ENCODE data around the gene TMEM107. TPM values are rescaled to one million over a fixed set of nuclear protein-coding genes. Genes with fewer than 3 reads are reported as not detected.
A peak's percentile ranks its signal among the peaks of the same experiment; 100 is the strongest.
"Not testable (repeated sequence)": the region's sequence is repeated elsewhere in the genome, so short reads cannot be mapped to it uniquely, and the experiment has no call there.

TMEM107 gene
- total RNA-seq: 17.1 TPM

DNA sequence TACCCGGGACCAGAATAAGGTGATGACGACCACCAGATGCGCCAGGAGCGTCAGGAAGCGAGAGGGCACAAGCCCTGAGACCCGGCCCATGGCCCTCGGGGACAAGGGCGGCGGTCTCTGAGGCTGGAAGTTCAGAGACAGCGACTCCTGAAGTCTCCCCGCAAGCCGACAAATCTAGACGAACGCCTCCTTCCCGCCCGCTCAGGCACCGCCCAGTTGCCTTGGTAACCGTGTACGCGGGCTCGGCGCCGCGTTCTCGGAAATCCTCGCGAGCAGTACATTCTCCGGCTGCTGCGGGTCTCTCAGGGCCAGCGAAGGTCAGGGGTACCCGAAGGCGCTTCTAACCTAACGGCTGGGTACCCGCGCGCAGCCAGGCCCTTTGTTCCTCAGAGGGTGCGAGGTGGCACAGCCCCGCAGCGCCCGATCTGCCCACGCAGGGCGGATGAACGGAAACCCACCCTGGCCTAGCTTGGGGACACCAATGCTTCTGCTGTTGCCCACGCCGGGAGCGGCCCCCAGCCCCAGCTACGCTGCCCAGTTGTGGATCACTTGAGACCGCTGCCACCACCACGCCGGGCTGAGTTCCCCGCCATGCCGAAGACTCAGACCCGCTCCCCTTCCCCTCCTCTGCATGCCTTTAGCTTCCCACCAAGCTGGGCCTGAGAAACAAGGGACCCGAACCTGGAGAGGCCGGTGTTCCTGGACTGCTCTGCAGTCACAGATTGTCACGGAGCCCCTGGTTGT is at the start of gene TMEM107:
TMEM107 (minus strand) TSS at position 184 of the 744 bp plus-strand sequence; CDS start at position 90, 94 bp downstream.
- DNase-seq (ENCODE audit: low spot score): peak; percentile 90

GRCh38 chr17:8224891-8225812 is 49.0 kb upstream of the TMEM107 start:
- DNase-seq (ENCODE audit: low spot score): no peak

DNA sequence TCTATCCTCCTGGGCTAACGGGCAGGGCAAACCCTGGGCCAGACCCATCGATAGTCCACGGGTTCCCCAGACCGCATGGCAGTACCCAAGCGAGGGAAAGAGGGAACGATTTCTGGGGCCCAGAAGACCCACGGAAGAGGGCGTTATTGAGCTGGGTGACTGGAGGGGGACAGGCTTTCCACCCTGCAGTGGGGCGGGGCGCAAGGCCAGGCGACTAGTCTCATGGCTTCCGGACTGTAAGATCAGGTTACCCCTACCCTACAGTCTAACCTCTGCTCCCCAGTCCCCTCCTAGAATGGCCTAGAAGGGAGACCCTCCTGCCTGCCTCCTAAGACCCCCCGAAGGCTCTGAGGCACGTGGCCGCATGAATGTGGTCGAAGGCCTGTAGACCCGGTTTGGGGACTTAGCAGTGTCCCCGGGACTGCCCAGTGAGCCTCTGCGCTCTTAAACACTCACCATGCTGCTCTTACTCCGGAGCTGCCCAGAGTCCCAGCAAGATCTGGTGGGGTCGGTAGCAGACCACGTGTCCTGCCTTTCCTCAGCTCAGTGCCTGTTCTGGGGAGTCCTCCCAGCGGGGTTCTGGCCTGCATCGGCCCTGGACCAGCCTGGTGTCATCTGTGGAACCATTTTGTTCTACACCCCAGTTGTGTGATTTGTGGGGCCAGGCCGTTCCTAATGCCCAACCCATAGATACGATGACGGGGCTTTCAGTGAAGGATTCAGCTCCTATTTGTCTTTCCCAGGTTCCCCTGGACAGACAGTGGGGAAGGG is 47.4 kb upstream of the TMEM107 start:
- peak; percentile 75 for DNase-seq (ENCODE audit: low spot score)

- DNase-seq (ENCODE audit: low spot score): peak; percentile 97
Observed at GRCh38 chr17:8222630-8223355, 46.6 kb upstream of the TMEM107 start.

DNA sequence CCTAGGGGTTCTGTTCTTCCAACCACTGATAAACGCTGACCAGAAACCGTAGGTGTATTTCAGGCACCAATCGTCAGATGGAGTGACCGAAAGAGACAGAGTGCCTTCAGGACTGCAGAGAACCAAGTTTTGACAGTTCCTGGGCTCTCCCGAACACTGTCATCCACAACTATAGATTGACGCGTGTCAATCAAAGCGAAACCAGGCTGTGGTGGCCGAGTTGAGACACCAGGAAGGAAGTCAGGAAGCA is 46.1 kb upstream of the TMEM107 start:
- no peak for DNase-seq (ENCODE audit: low spot score)

DNA sequence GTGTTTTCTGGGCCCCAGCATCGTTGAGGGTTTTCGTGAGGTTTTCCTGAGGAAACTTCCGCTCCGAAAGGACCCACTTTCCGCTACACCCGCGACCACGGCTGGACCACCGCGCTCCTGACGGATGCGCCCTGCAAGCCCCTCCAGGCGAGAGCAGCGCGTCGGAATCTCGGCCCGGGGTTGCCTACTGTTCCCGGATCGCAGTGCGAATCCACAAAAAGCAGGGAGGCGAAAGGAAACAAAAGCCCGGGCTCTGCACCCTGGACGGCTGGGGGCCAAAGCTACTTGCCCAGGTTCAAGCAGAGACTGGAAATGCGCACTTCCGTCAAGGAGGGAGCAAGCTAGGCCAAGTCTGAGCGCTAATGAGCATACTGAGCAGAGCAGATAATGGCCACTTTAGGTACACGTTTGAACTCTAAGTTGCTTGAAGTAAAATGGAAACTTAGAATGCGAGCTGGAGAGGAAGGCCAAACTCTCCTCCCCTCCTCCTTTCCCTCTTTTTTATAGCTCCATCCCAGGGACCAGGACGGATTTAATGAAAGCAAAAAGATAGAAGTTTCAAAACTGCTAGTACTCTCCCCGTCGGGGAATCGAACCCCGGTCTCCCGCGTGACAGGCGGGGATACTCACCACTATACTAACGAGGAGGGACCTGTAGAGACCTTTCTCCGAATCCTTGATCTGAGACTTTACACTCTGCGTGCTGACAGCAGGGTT is 45.6 kb upstream of the TMEM107 start:
- DNase-seq (ENCODE audit: low spot score): peak; percentile 95

DNA sequence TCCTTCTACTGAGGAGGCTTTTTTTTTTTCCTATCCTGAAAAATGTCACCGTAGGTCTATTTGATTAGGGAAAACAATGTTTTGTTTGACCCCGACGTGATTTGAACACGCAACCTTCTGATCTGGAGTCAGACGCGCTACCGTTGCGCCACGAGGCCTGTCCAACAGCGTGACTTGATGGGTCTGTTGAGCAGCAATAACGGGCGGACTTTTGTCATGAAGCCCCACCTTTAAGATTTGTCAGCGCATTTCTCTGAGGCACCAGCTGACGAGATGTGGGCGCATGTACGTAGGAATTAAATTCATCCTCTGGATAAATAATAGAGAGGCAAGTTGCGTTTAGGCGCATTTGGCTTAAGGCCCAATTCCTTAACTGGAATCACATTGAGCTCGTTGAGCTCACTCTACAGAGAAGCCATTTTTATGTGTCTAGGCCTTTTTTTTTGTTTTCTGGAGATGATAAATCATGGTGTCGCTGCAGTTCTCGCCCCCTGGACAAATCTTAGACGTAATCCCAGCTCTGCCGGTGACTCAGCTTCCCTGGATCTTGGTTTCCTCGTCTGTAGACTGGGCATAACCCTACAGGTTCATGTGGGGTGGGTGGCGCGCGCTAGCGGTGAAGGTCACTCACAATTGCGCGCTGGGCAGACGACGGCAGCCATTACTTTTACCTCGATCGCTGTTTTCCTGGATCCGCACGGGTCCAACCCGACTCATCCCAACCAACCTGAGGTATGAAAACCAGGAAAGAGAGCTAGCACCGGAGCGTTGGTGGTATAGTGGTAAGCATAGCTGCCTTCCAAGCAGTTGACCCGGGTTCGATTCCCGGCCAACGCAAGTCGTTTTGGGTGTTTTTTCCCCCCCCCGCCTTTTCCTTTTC is 44.8 kb upstream of the TMEM107 start:
- peak; percentile 96 for DNase-seq (ENCODE audit: low spot score)

- not testable (repeated sequence) for DNase-seq (ENCODE audit: low spot score)
Observed at GRCh38 chr17:8214000-8214399, 37.8 kb upstream of the TMEM107 start.

- DNase-seq (ENCODE audit: low spot score): no peak
Observed at GRCh38 chr17:8212312-8213180, 36.4 kb upstream of the TMEM107 start.

DNA sequence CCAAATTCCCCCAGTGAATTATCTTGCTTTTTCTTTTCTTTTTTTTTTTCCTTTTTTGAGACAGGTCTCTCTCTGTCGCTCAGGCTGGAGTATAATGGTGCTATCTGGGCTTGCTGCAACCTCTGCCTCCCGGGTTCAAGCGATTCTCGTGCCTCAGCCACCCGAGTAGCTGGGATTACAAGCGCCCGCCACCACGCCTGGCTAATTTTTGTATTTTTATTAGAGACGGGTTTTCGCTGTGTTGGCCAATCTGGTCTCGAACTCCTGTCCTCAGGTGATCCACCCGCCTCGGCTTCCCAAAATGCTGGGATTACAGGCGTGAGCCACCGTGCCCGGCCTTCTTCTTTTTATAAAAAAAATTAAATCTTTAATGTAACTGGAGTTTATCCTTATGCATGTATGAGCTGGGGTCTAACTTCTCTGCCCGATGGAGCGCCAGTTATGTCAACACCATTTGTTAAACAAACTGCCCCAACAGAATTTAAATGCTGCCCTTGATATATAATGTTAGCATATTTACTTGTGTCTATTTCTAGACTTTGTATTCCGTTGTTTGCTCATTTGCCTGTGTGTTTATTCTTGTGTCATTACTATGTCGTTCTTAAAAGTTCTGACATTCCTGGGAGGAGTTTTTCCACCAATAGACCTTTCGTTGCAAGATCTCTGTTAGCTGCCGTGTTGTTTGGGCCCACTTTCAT is 34.7 kb upstream of the TMEM107 start:
- no peak for DNase-seq (ENCODE audit: low spot score)

DNA sequence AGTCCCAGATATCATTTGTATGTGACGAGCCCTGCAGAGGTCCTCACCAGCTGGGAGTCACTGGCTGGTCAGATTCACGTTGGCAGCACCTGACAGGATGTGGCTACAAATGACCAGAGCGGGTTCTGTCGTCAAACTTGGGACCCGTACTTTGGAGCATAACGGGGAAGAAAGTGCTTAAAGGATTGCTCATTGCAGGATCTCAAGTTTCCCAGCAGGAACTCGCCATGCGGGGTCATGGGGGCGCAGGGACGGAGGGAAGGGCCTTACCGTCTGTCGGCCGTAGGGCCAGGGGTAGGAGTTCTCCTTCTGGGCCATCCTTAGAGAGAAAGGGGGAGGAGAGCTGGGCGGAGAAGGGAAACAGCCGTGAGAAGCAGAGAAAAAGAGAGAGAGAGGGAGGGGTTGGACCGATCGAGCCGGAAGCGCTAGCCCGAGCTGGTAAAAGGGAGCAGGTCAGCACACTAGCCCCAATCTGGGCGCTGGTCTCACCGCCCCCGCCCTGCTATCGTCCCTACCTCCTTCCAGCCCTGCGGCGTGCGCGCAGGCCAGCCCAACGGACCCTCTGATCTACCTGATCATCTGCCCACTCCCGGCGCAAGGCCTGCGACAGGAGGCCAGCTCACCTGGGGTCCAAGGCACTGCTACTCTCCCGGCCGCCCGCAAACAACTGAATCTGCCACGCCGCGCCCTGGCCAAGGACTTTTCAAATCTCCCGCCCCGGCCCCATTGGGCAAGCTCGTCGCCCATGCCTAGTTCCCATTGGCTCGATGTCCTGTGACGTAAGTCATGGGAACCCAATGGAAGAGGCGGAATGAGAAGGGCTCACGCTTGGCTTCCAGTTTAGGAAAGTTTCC is 34.0 kb upstream of the TMEM107 start, which contains the start of gene AURKB:
AURKB (minus strand) TSS at position 669 of the 854 bp plus-strand sequence; CDS start at position 318, 351 bp downstream.
- peak; percentile 96 for DNase-seq (ENCODE audit: low spot score)

- DNase-seq (ENCODE audit: low spot score): no peak
Observed at GRCh38 chr17:8206536-8206935, 30.4 kb upstream of the TMEM107 start.

DNA sequence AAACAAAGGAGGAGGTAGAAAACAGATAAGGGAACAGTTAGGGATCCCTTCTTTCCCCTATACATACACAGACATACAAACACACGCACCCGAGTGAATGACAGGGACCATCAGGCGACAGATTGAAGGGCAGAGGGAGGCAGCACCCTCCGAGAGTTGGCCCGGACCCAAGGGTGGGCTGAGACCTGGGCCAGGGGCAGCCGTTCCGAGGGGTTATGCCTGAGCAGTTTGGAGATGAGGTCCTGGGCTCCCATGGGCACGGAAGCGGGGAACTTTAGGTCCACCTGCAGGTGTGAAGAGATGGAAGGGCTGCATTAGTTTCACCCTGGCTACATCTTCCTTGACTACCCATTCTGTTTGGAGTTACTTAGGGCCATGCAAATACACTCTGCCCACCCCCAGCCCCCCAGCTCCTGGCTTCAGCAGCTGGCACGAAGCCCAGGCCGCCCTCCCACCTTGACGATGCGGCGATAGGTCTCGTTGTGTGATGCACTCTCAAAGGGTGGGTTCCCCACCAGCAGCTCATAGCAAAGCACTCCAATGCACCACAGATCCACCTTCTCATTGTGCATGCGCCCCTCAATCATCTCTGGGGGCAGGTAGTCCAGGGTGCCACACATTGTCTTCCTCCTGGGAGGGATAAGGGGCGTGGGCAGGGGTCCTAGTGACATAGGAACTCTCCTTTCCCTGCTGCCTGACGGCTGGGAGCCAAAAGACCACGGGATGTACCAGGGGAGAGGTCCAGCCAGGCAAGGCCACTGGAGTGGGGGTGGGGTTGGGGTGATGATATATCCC is 28.8 kb upstream of the TMEM107 start:
- DNase-seq (ENCODE audit: low spot score): no peak

- peak; percentile 83 for DNase-seq (ENCODE audit: low spot score)
Observed at GRCh38 chr17:8192070-8192815, 16.1 kb upstream of the TMEM107 start.

DNA sequence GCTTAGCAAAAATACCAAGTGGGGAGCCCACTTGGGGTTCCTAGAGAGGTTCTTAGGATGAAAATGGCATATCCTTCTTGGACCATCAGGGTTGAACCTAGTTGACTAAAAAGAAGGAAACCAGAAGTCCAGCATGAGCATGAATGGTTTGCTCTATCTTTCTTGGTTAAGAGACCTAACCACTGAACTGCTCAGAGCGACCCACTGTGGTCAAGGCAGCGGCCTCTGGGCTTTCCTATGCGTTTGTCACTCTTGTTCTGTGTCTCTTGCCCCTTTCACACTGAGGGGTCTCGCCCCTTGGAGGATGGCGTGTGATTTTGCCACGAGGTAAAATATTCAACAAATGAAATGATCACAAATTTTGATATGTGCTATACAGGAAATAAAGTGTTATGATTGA is 14.3 kb upstream of the TMEM107 start:
- no peak for DNase-seq (ENCODE audit: low spot score)

Data from ureter (tissue), 1 donor.